ENCODE measurements around the gene SEC16B. TPM values are rescaled to one million over a fixed set of nuclear protein-coding genes. Genes with fewer than 3 reads are reported as not detected.
A peak's percentile ranks its signal among the peaks of the same experiment; 100 is the strongest.
"Not testable (repeated sequence)": the region's sequence is repeated elsewhere in the genome, so short reads cannot be mapped to it uniquely, and the experiment has no call there.

The SEC16B gene
- total and polyA plus RNA-seq, 2 donors (not counting 1 experiment from before 2014, with no cell fraction given): 2.7 to 3.1 TPM

GRCh38 chr1:177995369-177995768 is 25.5 kb upstream of the SEC16B start:
- no peak overlapping the region for H3K9ac ChIP-seq (ENCODE audit: insufficient read depth, low read length)
- H3K4me3 ChIP-seq (replicated peaks in 1 of 4; ENCODE audit: control extremely low read depth in 1 of 4, insufficient read depth in 1 of 4, low read depth in 3 of 4, low read length in 4 of 4): no peak overlapping the region
- H4K20me1 ChIP-seq (ENCODE audit: control insufficient read depth, extremely low read depth, insufficient read depth, low read length): no peaks in the 10 kb centered on the region
- DNase-seq (ENCODE audit: low read depth in 2 of 2): no peak
- no peak overlapping the region for H2AFZ ChIP-seq (ENCODE audit: low read length)
- TF ChIP-seq EZH2 (IDR thresholded peaks at IDR 0.05; ENCODE audit: low read length, missing control alignments) (no peak), CTCF (conservative IDR thresholded peaks at IDR 0.05 in 1 of 2, IDR thresholded peaks at IDR 0.05 in 1 of 2; ENCODE audit: low read depth in 1 of 2, low read length in 2 of 2) (no peak)
- H3K4me2 ChIP-seq (ENCODE audit: extremely low read depth, insufficient read depth, low read length): no peak overlapping the region
- H3K36me3 ChIP-seq (ENCODE audit: control insufficient read depth, insufficient read depth, low read length): no peaks in the 10 kb centered on the region
- no peaks in the 10 kb centered on the region for H3K9me3 ChIP-seq (ENCODE audit: control insufficient read depth, insufficient read depth, low read depth, low read length)
- no peak overlapping the region for H3K27ac ChIP-seq (ENCODE audit: insufficient read depth, low read length)
- H3K27me3 ChIP-seq (ENCODE audit: control insufficient read depth, insufficient read depth, low read length): no peaks in the 10 kb centered on the region
- no peaks in the 10 kb centered on the region for H3K4me1 ChIP-seq (ENCODE audit: control insufficient read depth, extremely low read depth, insufficient read depth, low read length)
- H3K79me2 ChIP-seq (ENCODE audit: control insufficient read depth, insufficient read depth, low read length): no peaks in the 10 kb centered on the region

GRCh38 chr1:177986281-177986680 is 16.4 kb upstream of the SEC16B start:
- not testable (repeated sequence) for H3K9ac ChIP-seq (ENCODE audit: insufficient read depth, low read length); H2AFZ ChIP-seq (ENCODE audit: low read length); H3K27me3 ChIP-seq (ENCODE audit: control insufficient read depth, insufficient read depth, low read length); H3K4me1 ChIP-seq (ENCODE audit: control insufficient read depth, extremely low read depth, insufficient read depth, low read length); H3K4me2 ChIP-seq (ENCODE audit: extremely low read depth, insufficient read depth, low read length); H3K4me3 ChIP-seq (replicated peaks in 1 of 4; ENCODE audit: control extremely low read depth in 1 of 4, insufficient read depth in 1 of 4, low read depth in 3 of 4, low read length in 4 of 4); H3K27ac ChIP-seq (ENCODE audit: insufficient read depth, low read length); H3K9me3 ChIP-seq (ENCODE audit: control insufficient read depth, insufficient read depth, low read depth, low read length); H4K20me1 ChIP-seq (ENCODE audit: control insufficient read depth, extremely low read depth, insufficient read depth, low read length); H3K36me3 ChIP-seq (ENCODE audit: control insufficient read depth, insufficient read depth, low read length); H3K79me2 ChIP-seq (ENCODE audit: control insufficient read depth, insufficient read depth, low read length)
- DNase-seq (ENCODE audit: low read depth in 2 of 2): peak in 1 of 2 donors; percentile 61

GRCh38 chr1:177984761-177985160 is 14.9 kb upstream of the SEC16B start:
- no peaks in the 10 kb centered on the region for H3K9me3 ChIP-seq (ENCODE audit: control insufficient read depth, insufficient read depth, low read depth, low read length)
- H3K36me3 ChIP-seq (ENCODE audit: control insufficient read depth, insufficient read depth, low read length): no peaks in the 10 kb centered on the region
- no peak for DNase-seq (ENCODE audit: low read depth in 2 of 2)
- no peak overlapping the region for H3K4me2 ChIP-seq (ENCODE audit: extremely low read depth, insufficient read depth, low read length)
- H3K9ac ChIP-seq (ENCODE audit: insufficient read depth, low read length): no peak overlapping the region
- H3K4me3 ChIP-seq (replicated peaks in 1 of 4; ENCODE audit: control extremely low read depth in 1 of 4, insufficient read depth in 1 of 4, low read depth in 3 of 4, low read length in 4 of 4): no peak overlapping the region
- H3K79me2 ChIP-seq (ENCODE audit: control insufficient read depth, insufficient read depth, low read length): no peaks in the 10 kb centered on the region
- no peaks in the 10 kb centered on the region for H4K20me1 ChIP-seq (ENCODE audit: control insufficient read depth, extremely low read depth, insufficient read depth, low read length)
- H3K27ac ChIP-seq (ENCODE audit: insufficient read depth, low read length): no peak overlapping the region
- no peaks in the 10 kb centered on the region for H3K4me1 ChIP-seq (ENCODE audit: control insufficient read depth, extremely low read depth, insufficient read depth, low read length)
- no peaks in the 10 kb centered on the region for H3K27me3 ChIP-seq (ENCODE audit: control insufficient read depth, insufficient read depth, low read length)
- no peak overlapping the region for H2AFZ ChIP-seq (ENCODE audit: low read length)
- TF ChIP-seq CTCF (conservative IDR thresholded peaks at IDR 0.05 in 1 of 2, IDR thresholded peaks at IDR 0.05 in 1 of 2; ENCODE audit: low read depth in 1 of 2, low read length in 2 of 2): no peak
- TF ChIP-seq EZH2 (IDR thresholded peaks at IDR 0.05; ENCODE audit: low read length, missing control alignments): no peak

Measured in fibroblast of lung (primary cell).